Measurements from ENCODE around the gene MOB3A.

MOB3A gene

GRCh38 chr19:2119921-2120785 lies 24.0 kb upstream of the MOB3A start:
- DNase-seq (ENCODE audit: low spot score in 2 of 2) (no peak), ATAC-seq (replicated peaks; ENCODE audit: extremely low read depth, poor library complexity, severe bottlenecking) (no peak)
- H3K27ac Mint-ChIP-seq (ENCODE audit: low read depth) = no peak overlapping the region
- no peaks in the 10 kb centered on the region for H3K9me3 Mint-ChIP-seq
- no peak overlapping the region for H3K4me3 Mint-ChIP-seq
- peaks cover 38% of the 10 kb centered on the region for H3K36me3 Mint-ChIP-seq (ENCODE audit: insufficient read depth)
- H3K27me3 Mint-ChIP-seq = no peaks in the 10 kb centered on the region
- H3K4me1 Mint-ChIP-seq = no peaks in the 10 kb centered on the region

- Mint-ChIP-seq H3K27me3 (no peaks in the 10 kb centered on the region), H3K9me3 (no peaks in the 10 kb centered on the region), H3K4me1 (peaks cover 6% of the 10 kb centered on the region), H3K4me3 (no peak overlapping the region), H3K27ac (ENCODE audit: low read depth) (no peak overlapping the region), H3K36me3 (ENCODE audit: insufficient read depth) (peaks cover 41% of the 10 kb centered on the region)
- DNase-seq (ENCODE audit: low spot score in 2 of 2) = no peak
- ATAC-seq (replicated peaks; ENCODE audit: extremely low read depth, poor library complexity, severe bottlenecking) = no peak
These were observed 22.3 kb upstream of the MOB3A start for GRCh38 chr19:2118438-2118837.

DNA sequence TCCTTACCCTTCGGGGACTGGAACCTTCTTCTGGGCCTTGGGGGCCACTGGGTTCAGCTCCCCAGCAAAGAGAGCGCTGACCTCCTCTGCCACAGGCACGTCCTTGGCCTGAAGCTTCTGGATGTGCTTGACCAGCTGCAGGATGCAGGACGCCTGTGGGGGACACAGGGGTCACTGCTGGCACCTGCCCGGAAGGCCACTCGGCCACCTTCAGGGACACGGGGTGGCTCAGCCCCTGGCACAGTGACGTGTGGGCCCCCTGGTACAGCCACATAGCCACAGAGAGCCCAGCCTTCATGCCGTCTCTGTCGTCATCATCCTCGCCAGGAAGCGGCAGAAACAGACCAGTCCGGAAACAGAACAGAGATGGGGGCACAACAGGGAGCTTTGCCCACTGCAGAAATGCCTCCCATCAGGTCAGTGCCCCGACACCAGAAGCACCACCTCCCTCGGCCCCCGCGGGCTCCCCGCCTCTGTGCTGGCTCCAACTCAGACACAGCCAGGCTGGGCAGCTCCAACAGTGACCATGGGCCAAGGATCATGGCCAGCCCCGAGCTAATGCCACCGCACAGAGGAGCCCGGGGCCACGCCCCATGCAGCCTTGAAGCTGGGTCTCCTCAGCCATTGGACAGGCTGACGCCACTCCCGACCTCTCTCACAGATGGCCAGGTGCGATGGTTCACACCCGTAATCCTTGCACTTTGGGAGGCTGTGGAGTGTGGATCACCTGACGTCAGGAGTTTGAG lies 21.3 kb upstream of the MOB3A start:
- ATAC-seq (replicated peaks; ENCODE audit: extremely low read depth, poor library complexity, severe bottlenecking) (no peak), DNase-seq (ENCODE audit: low spot score in 2 of 2) (no peak)
- H3K36me3 Mint-ChIP-seq (ENCODE audit: insufficient read depth) = peaks cover 46% of the 10 kb centered on the region
- no peak overlapping the region for H3K4me3 Mint-ChIP-seq
- peaks cover 13% of the 10 kb centered on the region for H3K4me1 Mint-ChIP-seq
- no peaks in the 10 kb centered on the region for H3K27me3 Mint-ChIP-seq
- H3K27ac Mint-ChIP-seq (ENCODE audit: low read depth) = no peak overlapping the region
- H3K9me3 Mint-ChIP-seq = no peaks in the 10 kb centered on the region

GRCh38 chr19:2116507-2116906 lies 20.4 kb upstream of the MOB3A start:
- Mint-ChIP-seq H3K36me3 (ENCODE audit: insufficient read depth) (peaks cover 45% of the 10 kb centered on the region), H3K27me3 (no peaks in the 10 kb centered on the region), H3K4me1 (peaks cover 18% of the 10 kb centered on the region), H3K4me3 (no peak overlapping the region), H3K27ac (ENCODE audit: low read depth) (no peak overlapping the region), H3K9me3 (no peaks in the 10 kb centered on the region)
- ATAC-seq (replicated peaks; ENCODE audit: extremely low read depth, poor library complexity, severe bottlenecking) (no peak), DNase-seq (ENCODE audit: low spot score in 2 of 2) (no peak)

DNA sequence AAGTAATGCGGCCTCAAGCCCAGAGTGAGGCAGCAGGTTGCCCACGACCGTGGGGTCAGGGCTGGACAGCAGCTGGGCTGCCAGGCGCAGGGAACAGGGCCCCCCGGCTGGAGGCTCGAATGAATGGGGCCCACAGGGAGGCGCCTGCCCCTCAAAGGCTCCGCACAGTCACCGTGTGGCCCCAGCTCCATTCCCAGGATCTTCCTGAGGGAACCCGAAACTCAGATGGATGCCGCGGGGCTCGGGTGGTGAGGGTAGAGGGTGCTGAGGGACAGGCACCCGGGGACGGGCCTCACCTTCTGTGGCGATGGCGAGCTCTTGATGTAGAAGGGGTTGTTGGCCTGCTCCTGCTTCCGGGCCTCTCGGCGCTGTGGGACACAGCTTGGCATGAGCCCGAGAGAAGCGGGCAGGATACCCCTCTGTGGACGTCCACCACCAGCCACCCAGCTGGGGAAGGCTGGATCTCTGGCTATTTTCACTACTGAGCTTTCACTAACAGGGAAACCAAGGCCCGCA lies 19.8 kb upstream of the MOB3A start:
- H3K36me3 Mint-ChIP-seq (ENCODE audit: insufficient read depth) = peaks cover 42% of the 10 kb centered on the region
- H3K27me3 Mint-ChIP-seq = no peaks in the 10 kb centered on the region
- no peaks in the 10 kb centered on the region for H3K9me3 Mint-ChIP-seq
- no peak for DNase-seq (ENCODE audit: low spot score in 2 of 2)
- H3K27ac Mint-ChIP-seq (ENCODE audit: low read depth) = no peak overlapping the region
- peaks cover 18% of the 10 kb centered on the region for H3K4me1 Mint-ChIP-seq
- H3K4me3 Mint-ChIP-seq = no peak overlapping the region
- no peak for ATAC-seq (replicated peaks; ENCODE audit: extremely low read depth, poor library complexity, severe bottlenecking)

- H3K4me1 Mint-ChIP-seq = peaks cover 18% of the 10 kb centered on the region
- H3K27ac Mint-ChIP-seq (ENCODE audit: low read depth) = no peak overlapping the region
- H3K27me3 Mint-ChIP-seq = no peaks in the 10 kb centered on the region
- peaks cover 39% of the 10 kb centered on the region for H3K36me3 Mint-ChIP-seq (ENCODE audit: insufficient read depth)
- ATAC-seq (replicated peaks; ENCODE audit: extremely low read depth, poor library complexity, severe bottlenecking) = no peak
- no peak for DNase-seq (ENCODE audit: low spot score in 2 of 2)
- H3K4me3 Mint-ChIP-seq = no peak overlapping the region
- no peaks in the 10 kb centered on the region for H3K9me3 Mint-ChIP-seq
These were observed 19.2 kb upstream of the MOB3A start for GRCh38 chr19:2115324-2115723.

- Mint-ChIP-seq H3K27me3 (no peaks in the 10 kb centered on the region), H3K36me3 (ENCODE audit: insufficient read depth) (peaks cover 44% of the 10 kb centered on the region), H3K9me3 (no peaks in the 10 kb centered on the region), H3K4me3 (no peak overlapping the region), H3K4me1 (peaks cover 18% of the 10 kb centered on the region), H3K27ac (ENCODE audit: low read depth) (no peak overlapping the region)
- DNase-seq (ENCODE audit: low spot score in 2 of 2) (no peak), ATAC-seq (replicated peaks; ENCODE audit: extremely low read depth, poor library complexity, severe bottlenecking) (no peak)
These were observed 18.7 kb upstream of the MOB3A start for GRCh38 chr19:2114821-2115220.

GRCh38 chr19:2114218-2114617 lies 18.1 kb upstream of the MOB3A start:
- H3K27ac Mint-ChIP-seq (ENCODE audit: low read depth) = no peak overlapping the region
- DNase-seq (ENCODE audit: low spot score in 2 of 2) = no peak
- H3K4me1 Mint-ChIP-seq = peaks cover 18% of the 10 kb centered on the region
- ATAC-seq (replicated peaks; ENCODE audit: extremely low read depth, poor library complexity, severe bottlenecking) = no peak
- no peaks in the 10 kb centered on the region for H3K9me3 Mint-ChIP-seq
- H3K27me3 Mint-ChIP-seq = no peaks in the 10 kb centered on the region
- peaks cover 40% of the 10 kb centered on the region for H3K36me3 Mint-ChIP-seq (ENCODE audit: insufficient read depth)
- no peak overlapping the region for H3K4me3 Mint-ChIP-seq

DNA sequence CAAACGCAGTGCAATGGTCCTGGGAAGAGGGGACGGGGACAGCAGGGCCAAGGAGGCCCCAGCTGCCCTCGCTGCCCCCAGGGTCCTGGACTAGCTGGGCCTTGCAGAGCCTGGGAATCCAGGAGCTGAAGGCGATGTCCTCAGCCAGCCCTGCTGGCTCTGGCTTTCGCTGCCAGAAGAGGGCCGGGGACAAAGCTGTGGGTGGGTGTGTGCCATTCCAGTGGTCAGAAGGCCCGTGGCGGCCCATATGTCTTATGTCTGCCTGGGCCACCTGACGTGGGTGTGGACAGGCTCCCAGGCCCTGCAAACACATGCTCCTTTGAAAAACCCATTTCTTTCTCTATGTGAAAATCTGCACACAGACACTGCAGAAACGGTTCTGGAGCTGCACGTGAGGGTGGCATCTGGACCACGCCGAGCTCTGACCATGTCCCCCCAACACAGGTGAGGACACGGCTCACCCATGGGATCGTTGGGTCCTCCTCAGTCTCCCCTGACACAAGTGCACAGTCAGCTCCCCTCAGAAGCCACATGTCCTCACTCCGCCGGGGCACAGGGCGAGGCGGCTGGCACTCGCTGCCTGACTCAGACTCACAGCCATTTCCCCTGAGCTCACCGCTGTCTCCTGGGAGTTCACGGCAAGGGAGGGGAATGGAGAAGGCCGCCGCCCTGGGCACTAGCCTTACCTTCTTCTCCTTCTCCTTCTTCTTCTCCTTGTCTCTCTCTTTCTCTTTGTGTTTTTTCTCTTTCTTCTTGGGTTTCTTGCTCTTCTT lies 17.5 kb upstream of the MOB3A start:
- H3K27ac Mint-ChIP-seq (ENCODE audit: low read depth) = no peak overlapping the region
- no peaks in the 10 kb centered on the region for H3K27me3 Mint-ChIP-seq
- no peak for DNase-seq (ENCODE audit: low spot score in 2 of 2)
- no peaks in the 10 kb centered on the region for H3K9me3 Mint-ChIP-seq
- peaks cover 36% of the 10 kb centered on the region for H3K36me3 Mint-ChIP-seq (ENCODE audit: insufficient read depth)
- H3K4me1 Mint-ChIP-seq = peaks cover 18% of the 10 kb centered on the region
- H3K4me3 Mint-ChIP-seq = no peak overlapping the region
- no peak for ATAC-seq (replicated peaks; ENCODE audit: extremely low read depth, poor library complexity, severe bottlenecking)

DNA sequence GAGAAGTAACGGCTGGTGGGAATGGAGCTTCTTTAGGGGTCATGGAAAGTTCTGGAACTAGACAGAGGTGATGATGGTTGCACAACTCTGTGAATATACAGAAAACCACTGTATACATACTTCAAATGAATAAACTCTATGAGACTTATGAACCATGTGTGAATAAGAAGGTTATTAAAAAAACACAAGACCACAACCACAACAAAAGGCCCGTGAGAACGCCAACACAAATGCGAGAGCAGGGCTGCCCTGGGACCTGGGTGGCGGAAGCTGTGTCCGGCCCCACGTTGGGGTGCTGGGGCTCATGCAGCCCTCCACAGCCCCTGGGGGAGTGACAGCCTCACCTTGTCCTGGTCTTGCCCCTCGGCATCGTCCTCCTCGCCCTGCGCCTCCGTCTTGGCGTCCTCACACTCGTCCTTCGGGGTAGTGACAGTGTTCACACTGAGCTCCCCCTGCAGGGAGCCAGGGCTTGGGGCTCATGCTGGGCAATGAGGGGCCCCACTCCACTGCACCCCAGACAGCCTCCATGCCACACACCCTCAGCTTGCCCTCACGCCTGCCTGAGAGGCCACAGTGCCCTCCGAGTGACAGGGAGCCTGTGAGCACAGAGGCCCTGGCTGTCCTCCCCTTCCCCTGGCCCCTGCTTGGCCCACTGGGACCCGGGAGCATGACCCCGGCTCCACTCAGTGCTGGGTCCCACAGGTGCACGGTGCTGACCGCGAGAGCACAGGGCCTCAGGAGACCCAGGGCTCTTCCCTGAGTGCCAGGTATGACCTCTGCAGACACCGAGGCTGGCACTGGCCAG lies 16.6 kb upstream of the MOB3A start:
- H3K36me3 Mint-ChIP-seq (ENCODE audit: insufficient read depth) = peaks cover 38% of the 10 kb centered on the region
- no peaks in the 10 kb centered on the region for H3K27me3 Mint-ChIP-seq
- peaks cover 18% of the 10 kb centered on the region for H3K4me1 Mint-ChIP-seq
- H3K4me3 Mint-ChIP-seq = no peak overlapping the region
- peak overlapping the region; percentile 19 for H3K27ac Mint-ChIP-seq (ENCODE audit: low read depth)
- no peaks in the 10 kb centered on the region for H3K9me3 Mint-ChIP-seq
- ATAC-seq (replicated peaks; ENCODE audit: extremely low read depth, poor library complexity, severe bottlenecking) (peak; percentile 85), DNase-seq (ENCODE audit: low spot score in 2 of 2) (peak in 1 of 2 donors; percentile 39)

- Mint-ChIP-seq H3K4me3 (no peak overlapping the region), H3K27me3 (no peaks in the 10 kb centered on the region), H3K36me3 (ENCODE audit: insufficient read depth) (peaks cover 39% of the 10 kb centered on the region), H3K27ac (ENCODE audit: low read depth) (peak overlapping the region; percentile 19), H3K9me3 (no peaks in the 10 kb centered on the region), H3K4me1 (peaks cover 19% of the 10 kb centered on the region)
- no peak for ATAC-seq (replicated peaks; ENCODE audit: extremely low read depth, poor library complexity, severe bottlenecking)
- no peak for DNase-seq (ENCODE audit: low spot score in 2 of 2)
These were observed 15.8 kb upstream of the MOB3A start for GRCh38 chr19:2111886-2112285.

DNA sequence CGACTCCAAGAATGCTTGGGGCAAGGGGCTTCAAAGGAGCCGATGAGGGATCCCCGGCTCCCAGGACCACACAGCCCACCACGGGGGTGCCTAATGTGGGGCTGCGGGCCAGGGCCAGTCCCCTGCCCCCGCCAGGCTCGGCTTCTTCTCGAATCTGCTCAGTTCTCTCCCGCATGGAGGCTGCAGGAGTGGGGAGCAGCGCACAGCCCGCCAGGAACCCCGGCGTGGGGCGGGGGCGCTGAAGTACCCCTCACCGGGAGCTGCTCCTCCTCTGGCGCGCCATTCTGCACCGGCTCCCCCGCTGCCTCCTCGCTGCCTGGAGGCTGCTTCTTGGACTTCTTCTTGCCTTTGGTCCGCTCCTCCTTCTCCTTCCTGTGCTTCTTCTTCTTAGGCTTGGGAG lies 15.3 kb upstream of the MOB3A start:
- Mint-ChIP-seq H3K27ac (ENCODE audit: low read depth) (no peak overlapping the region), H3K36me3 (ENCODE audit: insufficient read depth) (peaks cover 41% of the 10 kb centered on the region), H3K4me3 (no peak overlapping the region), H3K4me1 (peaks cover 23% of the 10 kb centered on the region), H3K9me3 (no peaks in the 10 kb centered on the region), H3K27me3 (no peaks in the 10 kb centered on the region)
- no peak for DNase-seq (ENCODE audit: low spot score in 2 of 2)
- ATAC-seq (replicated peaks; ENCODE audit: extremely low read depth, poor library complexity, severe bottlenecking) = no peak

Measured in central memory CD8-positive, alpha-beta T cell (primary cell).